Measurements from ENCODE around the gene TGM6.

DNA sequence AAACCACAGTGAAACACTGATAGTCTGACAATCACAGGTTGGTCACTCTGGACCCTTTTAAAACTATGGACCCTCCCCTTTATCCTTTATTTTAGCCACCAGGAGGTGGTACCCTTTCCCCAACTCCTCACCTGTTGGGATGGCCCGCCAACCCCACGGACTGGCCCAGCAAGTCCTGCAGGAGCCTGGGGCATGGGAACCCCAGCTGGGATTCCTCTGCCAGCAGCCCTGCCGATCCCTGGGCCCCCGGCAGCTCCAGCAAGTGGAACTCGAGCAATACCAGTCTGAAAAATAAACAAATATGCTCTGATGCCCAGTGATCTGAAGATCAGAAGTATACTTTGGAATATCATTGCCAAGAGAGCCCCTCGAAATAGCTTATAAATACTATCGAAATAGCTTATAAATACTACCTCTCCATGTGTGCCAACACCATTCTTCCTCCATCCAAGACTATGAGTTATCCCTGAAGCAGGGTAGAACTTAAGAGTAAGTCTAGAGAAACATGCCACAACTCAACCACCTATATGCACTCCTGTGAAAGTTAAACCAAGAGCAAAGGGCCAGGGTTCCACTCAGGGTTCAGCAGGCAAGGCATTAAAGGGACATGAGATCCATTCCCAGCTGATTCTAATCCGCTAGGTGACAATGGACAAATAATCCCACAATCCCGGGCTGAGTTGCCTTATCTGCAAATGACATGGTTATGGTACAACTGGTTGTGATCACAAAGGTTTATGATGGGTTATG is 83.1 kb downstream of the TGM6 start:
- TF ChIP-seq, protein P1, sequence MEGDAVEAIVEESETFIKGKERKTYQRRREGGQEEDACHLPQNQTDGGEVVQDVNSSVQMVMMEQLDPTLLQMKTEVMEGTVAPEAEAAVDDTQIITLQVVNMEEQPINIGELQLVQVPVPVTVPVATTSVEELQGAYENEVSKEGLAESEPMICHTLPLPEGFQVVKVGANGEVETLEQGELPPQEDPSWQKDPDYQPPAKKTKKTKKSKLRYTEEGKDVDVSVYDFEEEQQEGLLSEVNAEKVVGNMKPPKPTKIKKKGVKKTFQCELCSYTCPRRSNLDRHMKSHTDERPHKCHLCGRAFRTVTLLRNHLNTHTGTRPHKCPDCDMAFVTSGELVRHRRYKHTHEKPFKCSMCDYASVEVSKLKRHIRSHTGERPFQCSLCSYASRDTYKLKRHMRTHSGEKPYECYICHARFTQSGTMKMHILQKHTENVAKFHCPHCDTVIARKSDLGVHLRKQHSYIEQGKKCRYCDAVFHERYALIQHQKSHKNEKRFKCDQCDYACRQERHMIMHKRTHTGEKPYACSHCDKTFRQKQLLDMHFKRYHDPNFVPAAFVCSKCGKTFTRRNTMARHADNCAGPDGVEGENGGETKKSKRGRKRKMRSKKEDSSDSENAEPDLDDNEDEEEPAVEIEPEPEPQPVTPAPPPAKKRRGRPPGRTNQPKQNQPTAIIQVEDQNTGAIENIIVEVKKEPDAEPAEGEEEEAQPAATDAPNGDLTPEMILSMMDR (IDR thresholded peaks at IDR 0.05): no peak
- TF ChIP-seq POLR2A (IDR thresholded peaks at IDR 0.05): no peak
